ENCODE results near the gene PTPRM.

PTPRM gene

DNA sequence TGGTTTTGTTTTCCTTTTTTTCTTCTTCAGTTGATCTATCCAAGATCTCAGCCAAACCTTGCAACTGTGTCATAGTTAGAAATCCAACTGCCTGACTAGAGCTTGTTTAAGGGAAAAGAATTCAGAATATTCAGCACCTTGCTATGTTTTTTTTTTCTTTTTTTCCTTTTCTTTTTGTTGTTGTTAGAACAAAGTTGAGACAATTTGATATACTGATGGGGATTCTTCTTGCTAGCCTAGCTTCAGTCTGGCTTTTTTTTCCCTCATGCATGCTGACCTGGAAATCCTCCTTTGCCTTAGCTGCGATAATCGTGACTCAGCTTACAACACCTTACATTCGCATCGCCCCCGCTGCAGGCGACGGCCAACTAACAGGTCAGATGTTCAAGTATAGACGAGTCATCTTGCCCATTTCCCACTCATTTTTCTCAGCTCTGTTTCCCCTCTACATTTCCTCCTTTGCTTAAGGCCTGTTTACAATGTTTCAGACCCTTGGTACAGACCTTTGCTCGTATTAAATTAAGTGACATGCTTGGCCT is 554.9 kb downstream of the PTPRM start:
- TF ChIP-seq POLR2A (IDR thresholded peaks at IDR 0.05; ENCODE audit: low read depth, low read length): no peak
- DNase-seq (ENCODE audit: insufficient read length, low spot score) (no peak), FAIRE-seq (peak; percentile 99)

DNA sequence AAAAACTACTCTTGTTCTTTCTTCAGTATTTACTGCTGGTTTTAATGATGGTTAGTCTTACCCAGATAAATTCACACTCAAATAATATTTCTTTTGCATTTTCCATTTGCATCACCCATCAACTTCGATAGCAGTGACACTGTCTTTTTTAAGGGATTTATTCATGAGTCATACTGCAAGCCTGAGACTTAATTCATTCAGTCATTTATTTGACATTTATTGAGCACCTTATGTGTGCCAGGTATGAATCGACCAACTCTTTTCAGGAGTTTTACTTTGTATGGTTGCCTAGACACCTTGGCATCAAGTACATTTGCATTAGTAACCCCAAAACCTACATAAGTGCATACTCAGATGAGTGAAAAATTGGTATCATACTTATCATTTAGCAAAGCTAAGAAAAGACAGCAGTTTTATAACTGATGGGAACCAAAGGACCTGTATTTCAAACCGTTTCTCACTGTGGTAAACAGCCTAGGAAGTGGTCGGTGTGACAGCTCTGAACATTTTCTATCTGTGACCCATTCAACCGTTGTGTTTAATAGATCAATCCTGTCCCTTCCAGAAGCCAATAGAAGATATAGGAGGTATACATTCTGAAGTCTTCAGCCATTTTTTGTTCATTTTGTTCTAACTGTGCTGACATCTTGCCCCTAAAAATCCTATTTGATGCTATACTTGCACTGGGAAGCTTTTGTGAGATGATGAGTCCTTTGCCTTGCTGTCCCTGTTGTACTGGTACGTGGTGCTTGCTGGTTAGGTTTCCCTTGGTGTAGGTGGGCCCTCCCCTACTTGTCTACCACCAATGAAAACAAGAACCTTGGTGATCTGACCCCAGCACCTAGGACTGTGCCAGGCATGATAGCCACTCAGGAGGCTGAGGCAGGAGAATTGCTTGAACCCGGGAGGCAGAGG is 557.4 kb downstream of the PTPRM start:
- DNase-seq (ENCODE audit: insufficient read length, low spot score) (no peak), FAIRE-seq (no peak)
- TF ChIP-seq POLR2A (IDR thresholded peaks at IDR 0.05; ENCODE audit: low read depth, low read length): no peak

GRCh38 chr18:8130096-8130495 is 563.0 kb downstream of the PTPRM start:
- no peak for DNase-seq (ENCODE audit: insufficient read length, low spot score)
- TF ChIP-seq POLR2A (IDR thresholded peaks at IDR 0.05; ENCODE audit: low read depth, low read length): no peak
- no peak for FAIRE-seq

DNA sequence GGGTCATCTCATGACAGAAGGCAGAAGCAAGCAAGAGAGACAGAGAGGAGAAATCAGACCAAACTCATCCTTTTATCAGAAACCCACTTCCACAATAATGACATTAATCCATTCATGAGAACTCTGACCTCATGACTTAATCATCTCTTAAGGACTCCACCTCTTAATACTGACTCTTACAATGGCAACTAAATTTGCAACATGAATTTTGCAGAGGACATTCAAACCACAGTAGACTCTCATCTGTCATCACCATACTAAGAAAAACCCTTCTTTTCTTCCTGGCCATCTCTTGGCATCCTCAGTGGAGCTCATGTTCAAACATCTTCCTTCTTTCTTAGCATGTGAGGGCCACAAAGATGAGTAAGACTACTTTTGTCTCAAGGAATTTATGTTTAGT is 565.9 kb downstream of the PTPRM start:
- DNase-seq (ENCODE audit: insufficient read length, low spot score): no peak
- TF ChIP-seq POLR2A (IDR thresholded peaks at IDR 0.05; ENCODE audit: low read depth, low read length): no peak
- FAIRE-seq: peak; percentile 68

GRCh38 chr18:8133888-8134287 is 566.8 kb downstream of the PTPRM start:
- TF ChIP-seq POLR2A (IDR thresholded peaks at IDR 0.05; ENCODE audit: low read depth, low read length): no peak
- no peak for DNase-seq (ENCODE audit: insufficient read length, low spot score)
- FAIRE-seq: no peak

- DNase-seq (ENCODE audit: insufficient read length, low spot score) (no peak), FAIRE-seq (no peak)
Measured at GRCh38 chr18:8139127-8139527, 572.0 kb downstream of the PTPRM start.

DNA sequence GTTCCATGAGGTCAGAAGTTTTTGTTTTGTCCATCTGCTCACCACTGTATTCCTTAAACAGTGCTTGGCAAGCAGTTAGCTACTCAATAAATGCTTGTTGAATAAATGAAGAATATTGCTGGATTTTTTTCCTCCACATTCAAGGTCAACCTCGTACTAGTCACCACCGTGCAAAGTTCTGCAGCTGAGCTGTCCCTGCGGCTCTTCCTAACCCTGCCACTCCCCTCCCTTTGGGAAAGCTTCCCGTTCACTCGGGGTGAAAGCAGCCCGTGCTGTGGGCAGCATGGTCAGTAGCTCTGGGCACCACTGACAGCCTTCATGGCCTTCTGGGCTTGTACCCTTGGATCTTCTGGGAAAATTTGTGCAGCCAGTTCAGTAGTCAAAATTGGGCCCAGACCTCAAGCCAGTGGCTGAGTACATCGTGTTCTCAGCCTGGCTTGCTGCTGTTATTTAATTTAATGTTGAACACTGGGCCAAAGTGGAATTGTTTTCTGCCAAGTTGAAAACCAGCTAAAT is 572.8 kb downstream of the PTPRM start:
- no peak for TF ChIP-seq POLR2A (IDR thresholded peaks at IDR 0.05; ENCODE audit: low read depth, low read length)
- FAIRE-seq: no peak
- DNase-seq (ENCODE audit: insufficient read length, low spot score): no peak

More at GRCh38 chr18:8139127-8139527, 572.0 kb downstream of the PTPRM start:
- no peak for TF ChIP-seq POLR2A (IDR thresholded peaks at IDR 0.05; ENCODE audit: low read depth, low read length)

GRCh38 chr18:8140841-8141501 is 573.9 kb downstream of the PTPRM start:
- no peak for TF ChIP-seq POLR2A (IDR thresholded peaks at IDR 0.05; ENCODE audit: low read depth, low read length)
- FAIRE-seq (peak; percentile 94), DNase-seq (ENCODE audit: insufficient read length, low spot score) (peak; percentile 34)

- FAIRE-seq: no peak
- DNase-seq (ENCODE audit: insufficient read length, low spot score): no peak
- TF ChIP-seq POLR2A (IDR thresholded peaks at IDR 0.05; ENCODE audit: low read depth, low read length): no peak
Measured at GRCh38 chr18:8142131-8142711, 575.1 kb downstream of the PTPRM start.

DNA sequence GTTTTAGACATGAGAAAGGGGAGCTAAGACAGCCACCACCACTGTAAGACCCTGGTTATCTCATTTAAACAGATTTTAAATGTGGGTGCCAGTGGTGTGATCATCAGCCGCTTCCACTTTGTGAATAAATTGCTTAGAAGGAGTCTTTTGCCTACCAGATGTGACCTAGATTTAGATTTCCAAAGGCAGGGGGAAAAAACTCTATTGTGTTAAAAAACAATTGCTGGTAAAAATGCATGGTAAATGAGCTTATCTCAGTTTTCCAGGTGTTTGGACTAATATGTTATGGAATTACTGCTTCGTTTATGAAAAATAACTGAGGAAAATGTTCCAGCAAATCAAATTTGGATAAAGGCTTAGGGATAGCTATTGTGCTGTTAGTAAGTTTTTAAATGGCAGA is 575.8 kb downstream of the PTPRM start:
- no peak for DNase-seq (ENCODE audit: insufficient read length, low spot score)
- TF ChIP-seq POLR2A (IDR thresholded peaks at IDR 0.05; ENCODE audit: low read depth, low read length): no peak
- no peak for FAIRE-seq

DNA sequence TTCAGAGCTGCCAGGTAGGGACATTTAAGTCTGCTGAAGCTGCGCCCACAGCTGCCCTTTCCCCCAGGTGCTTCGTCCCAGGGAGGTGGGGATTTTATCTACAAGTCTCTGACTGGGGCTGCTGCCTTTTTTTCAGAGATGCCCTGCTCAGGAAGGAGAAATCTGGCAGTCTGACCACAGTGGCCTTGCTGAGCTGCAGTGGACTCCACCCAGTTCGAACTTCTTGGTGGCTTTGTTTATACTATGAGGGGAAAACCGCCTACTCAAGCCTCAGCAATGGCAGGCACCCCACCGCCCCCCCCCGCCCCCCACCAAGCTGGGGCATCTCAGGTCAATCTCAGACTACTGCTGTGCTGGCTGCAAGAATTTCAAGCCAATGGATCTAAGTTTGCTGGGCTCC is 584.1 kb downstream of the PTPRM start:
- FAIRE-seq (peak; percentile 66), DNase-seq (ENCODE audit: insufficient read length, low spot score) (no peak)
- TF ChIP-seq POLR2A (IDR thresholded peaks at IDR 0.05; ENCODE audit: low read depth, low read length): no peak

- peak; percentile 98 for FAIRE-seq
- no peak for TF ChIP-seq POLR2A (IDR thresholded peaks at IDR 0.05; ENCODE audit: low read depth, low read length)
- DNase-seq (ENCODE audit: insufficient read length, low spot score): peak; percentile 18
Measured at GRCh38 chr18:8153887-8154583, 586.9 kb downstream of the PTPRM start.

- no peak for DNase-seq (ENCODE audit: insufficient read length, low spot score)
- TF ChIP-seq POLR2A (IDR thresholded peaks at IDR 0.05; ENCODE audit: low read depth, low read length): no peak
- no peak for FAIRE-seq
Measured at GRCh38 chr18:8162802-8163201, 595.7 kb downstream of the PTPRM start.
